Neural progenitor cell (in vitro differentiated cells): ENCODE measurements around the gene HECA.

ENCODE experiments used
- EZH2 ChIP-seq: fragments of 200-600 bp; sonication (generic); IDR thresholded peaks from 2 replicates; pipeline ENCODE4 v1.6.1; 2017; ENCODE audit warnings: antibody characterized with exemption, mild to moderate bottlenecking, moderate library complexity
- EZH2phosphoT487 ChIP-seq: fragments of 200-600 bp; sonication (generic); IDR thresholded peaks from 2 replicates; pipeline ENCODE4 v1.6.1; 2017; ENCODE audit warnings: antibody characterized with exemption
- TF ChIP-seq, protein P1 (sequence below): fragments of 200-600 bp; sonication (generic); IDR thresholded peaks from 2 replicates; pipeline ENCODE4 v1.5.1; 2017; ENCODE audit warnings: antibody characterized with exemption, mild to moderate bottlenecking

DNA sequence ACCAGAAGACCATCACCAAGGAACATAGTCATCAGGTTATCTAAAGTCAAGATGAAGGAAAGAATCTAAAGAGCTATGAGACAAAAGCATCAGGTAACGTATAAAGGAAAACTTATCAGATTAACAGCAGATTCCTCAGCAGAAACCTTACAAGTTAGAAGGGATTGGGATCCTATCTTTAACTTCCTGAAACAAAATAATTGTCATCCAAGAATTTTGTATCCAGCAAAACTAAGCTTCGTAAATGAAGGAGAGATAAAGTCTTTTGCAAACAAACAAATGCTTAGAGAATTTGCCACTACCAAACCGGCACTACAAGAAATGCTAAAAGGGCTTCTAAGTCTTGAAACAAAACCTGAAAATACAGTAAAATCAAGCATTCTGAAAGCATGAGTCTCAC lies 71.0 kb downstream of the HECA start:
- TF ChIP-seq, protein P1, sequence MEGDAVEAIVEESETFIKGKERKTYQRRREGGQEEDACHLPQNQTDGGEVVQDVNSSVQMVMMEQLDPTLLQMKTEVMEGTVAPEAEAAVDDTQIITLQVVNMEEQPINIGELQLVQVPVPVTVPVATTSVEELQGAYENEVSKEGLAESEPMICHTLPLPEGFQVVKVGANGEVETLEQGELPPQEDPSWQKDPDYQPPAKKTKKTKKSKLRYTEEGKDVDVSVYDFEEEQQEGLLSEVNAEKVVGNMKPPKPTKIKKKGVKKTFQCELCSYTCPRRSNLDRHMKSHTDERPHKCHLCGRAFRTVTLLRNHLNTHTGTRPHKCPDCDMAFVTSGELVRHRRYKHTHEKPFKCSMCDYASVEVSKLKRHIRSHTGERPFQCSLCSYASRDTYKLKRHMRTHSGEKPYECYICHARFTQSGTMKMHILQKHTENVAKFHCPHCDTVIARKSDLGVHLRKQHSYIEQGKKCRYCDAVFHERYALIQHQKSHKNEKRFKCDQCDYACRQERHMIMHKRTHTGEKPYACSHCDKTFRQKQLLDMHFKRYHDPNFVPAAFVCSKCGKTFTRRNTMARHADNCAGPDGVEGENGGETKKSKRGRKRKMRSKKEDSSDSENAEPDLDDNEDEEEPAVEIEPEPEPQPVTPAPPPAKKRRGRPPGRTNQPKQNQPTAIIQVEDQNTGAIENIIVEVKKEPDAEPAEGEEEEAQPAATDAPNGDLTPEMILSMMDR: no peak
- TF ChIP-seq EZH2 (no peak), EZH2phosphoT487 (no peak)
